ENCODE results near the gene OLFML2A. TPM values are rescaled to one million over a fixed set of nuclear protein-coding genes. Genes with fewer than 3 reads are reported as not detected.

OLFML2A gene
- total and polyA plus RNA-seq, 10 donors: 3.0 to 187 (median 117) TPM

- WGBS, 5 donors: 74 to 80% (median 75%) methylated on average over 12 of the region's 12 CpGs
- no peak for DNase-seq
- no peaks in the 10 kb centered on the region for H3K9me3 ChIP-seq
- peak overlapping the region in 7 of 8 donors; percentile 32 to 83 (median 77) for H3K27ac ChIP-seq
- H3K36me3 ChIP-seq: no peaks in the 10 kb centered on the region
- TF ChIP-seq POLR2AphosphoS5 (IDR thresholded peaks at IDR 0.05) (peak; percentile 43 to 77 (median 68)), POLR2A (IDR thresholded peaks at IDR 0.05) (no peak), CTCF (IDR thresholded peaks at IDR 0.05 in 8 of 11, conservative IDR thresholded peaks at IDR 0.05 in 3 of 11) (peak in 4 of 11 experiments; percentile 18 to 48 (median 27))
- no peaks in the 10 kb centered on the region for H3K27me3 ChIP-seq (replicated peaks in 1 of 7)
- intact Hi-C loops (cut with DNase I; ENCODE audit: low total_unique reads): no loop called here
- peaks cover 0 to 39% (median 20%) of the 10 kb centered on the region in 6 donors for H3K4me1 ChIP-seq
- H3K4me3 ChIP-seq: no peak overlapping the region
These were observed 44.0 kb downstream of the OLFML2A start for GRCh38 chr9:124820698-124821623.

- Histone ChIP-seq H3K4me3 (no peak overlapping the region), H3K36me3 (no peaks in the 10 kb centered on the region), H3K27ac (no peak overlapping the region), H3K9me3 (no peaks in the 10 kb centered on the region), H3K27me3 (replicated peaks in 1 of 7) (no peaks in the 10 kb centered on the region), H3K4me1 (peaks cover 3 to 26% (median 15%) of the 10 kb centered on the region in 6 donors)
- no peak for DNase-seq
- 22 to 42% (median 32%) methylated on average over 2 of the region's 2 CpGs for WGBS, 5 donors
- intact Hi-C loops (cut with DNase I; ENCODE audit: low total_unique reads): no loop called here
- no peak for TF ChIP-seq POLR2A (IDR thresholded peaks at IDR 0.05)
- TF ChIP-seq POLR2AphosphoS5 (IDR thresholded peaks at IDR 0.05): no peak
- TF ChIP-seq CTCF (IDR thresholded peaks at IDR 0.05 in 8 of 11, conservative IDR thresholded peaks at IDR 0.05 in 3 of 11): no peak
These were observed 51.8 kb downstream of the OLFML2A start for GRCh38 chr9:124828489-124829333.

GRCh38 chr9:124829334-124829669 lies 52.4 kb downstream of the OLFML2A start:
- Histone ChIP-seq H3K27ac (no peak overlapping the region), H3K9me3 (no peaks in the 10 kb centered on the region), H3K36me3 (no peaks in the 10 kb centered on the region), H3K27me3 (replicated peaks in 1 of 7) (no peaks in the 10 kb centered on the region), H3K4me1 (peaks cover 3 to 26% (median 15%) of the 10 kb centered on the region in 6 donors), H3K4me3 (no peak overlapping the region)
- 55 to 75% (median 62%) methylated on average over 5 of the region's 5 CpGs for WGBS, 5 donors
- intact Hi-C loops (cut with DNase I; ENCODE audit: low total_unique reads): no loop called here
- TF ChIP-seq POLR2AphosphoS5 (IDR thresholded peaks at IDR 0.05) (no peak), POLR2A (IDR thresholded peaks at IDR 0.05) (no peak), CTCF (IDR thresholded peaks at IDR 0.05 in 8 of 11, conservative IDR thresholded peaks at IDR 0.05 in 3 of 11) (no peak)
- no peak for DNase-seq

Data from spleen (tissue), 11 donors.